ENCODE data around the gene CSF3. TPM values are rescaled to one million over a fixed set of nuclear protein-coding genes. Genes with fewer than 3 reads are reported as not detected.

CSF3 gene
- total RNA-seq, 4 donors from 2014 or later, result not detected

DNA sequence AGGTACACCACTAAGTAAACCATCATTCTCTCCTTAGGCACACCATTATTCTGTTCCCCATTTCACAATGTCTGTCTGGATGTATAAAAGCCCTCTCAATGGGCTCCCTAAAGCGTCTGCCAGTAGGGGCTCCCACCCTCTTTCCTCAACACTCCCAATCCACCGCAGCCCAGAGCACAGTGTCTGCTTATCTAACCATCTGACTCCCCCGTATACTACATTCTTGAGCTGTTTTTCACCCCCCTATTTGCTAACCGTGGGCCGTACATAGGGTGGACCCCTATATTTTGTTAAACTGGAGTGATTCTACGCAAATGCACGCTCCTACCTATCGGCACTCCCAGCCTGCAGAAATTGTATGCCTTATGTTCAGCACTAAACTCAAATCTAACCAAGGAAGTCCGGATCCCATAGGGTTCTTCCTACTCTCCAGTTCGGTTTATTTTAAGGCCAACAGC lies 35.3 kb upstream of the CSF3 start:
- H3K27ac ChIP-seq, result peak overlapping the region; percentile 76 to 95 (median 90)
- DNase-seq, result peak in 2 of 3 donors; percentile 55
- H3K4me3 ChIP-seq, result peak overlapping the region; percentile 66 to 95 (median 82)
- peaks cover 0 to 17% (median 6%) of the 10 kb centered on the region in 4 donors for H3K4me1 ChIP-seq
- H3K9me3 ChIP-seq, result no peaks in the 10 kb centered on the region
- no peak for TF ChIP-seq POLR2A (IDR thresholded peaks at IDR 0.05)
- TF ChIP-seq, protein P1, sequence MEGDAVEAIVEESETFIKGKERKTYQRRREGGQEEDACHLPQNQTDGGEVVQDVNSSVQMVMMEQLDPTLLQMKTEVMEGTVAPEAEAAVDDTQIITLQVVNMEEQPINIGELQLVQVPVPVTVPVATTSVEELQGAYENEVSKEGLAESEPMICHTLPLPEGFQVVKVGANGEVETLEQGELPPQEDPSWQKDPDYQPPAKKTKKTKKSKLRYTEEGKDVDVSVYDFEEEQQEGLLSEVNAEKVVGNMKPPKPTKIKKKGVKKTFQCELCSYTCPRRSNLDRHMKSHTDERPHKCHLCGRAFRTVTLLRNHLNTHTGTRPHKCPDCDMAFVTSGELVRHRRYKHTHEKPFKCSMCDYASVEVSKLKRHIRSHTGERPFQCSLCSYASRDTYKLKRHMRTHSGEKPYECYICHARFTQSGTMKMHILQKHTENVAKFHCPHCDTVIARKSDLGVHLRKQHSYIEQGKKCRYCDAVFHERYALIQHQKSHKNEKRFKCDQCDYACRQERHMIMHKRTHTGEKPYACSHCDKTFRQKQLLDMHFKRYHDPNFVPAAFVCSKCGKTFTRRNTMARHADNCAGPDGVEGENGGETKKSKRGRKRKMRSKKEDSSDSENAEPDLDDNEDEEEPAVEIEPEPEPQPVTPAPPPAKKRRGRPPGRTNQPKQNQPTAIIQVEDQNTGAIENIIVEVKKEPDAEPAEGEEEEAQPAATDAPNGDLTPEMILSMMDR (IDR thresholded peaks at IDR 0.05), result no peak
- peaks cover 0 to 10% (median 0%) of the 10 kb centered on the region in 3 donors for H3K36me3 ChIP-seq
- H3K27me3 ChIP-seq, result no peaks in the 10 kb centered on the region

DNA sequence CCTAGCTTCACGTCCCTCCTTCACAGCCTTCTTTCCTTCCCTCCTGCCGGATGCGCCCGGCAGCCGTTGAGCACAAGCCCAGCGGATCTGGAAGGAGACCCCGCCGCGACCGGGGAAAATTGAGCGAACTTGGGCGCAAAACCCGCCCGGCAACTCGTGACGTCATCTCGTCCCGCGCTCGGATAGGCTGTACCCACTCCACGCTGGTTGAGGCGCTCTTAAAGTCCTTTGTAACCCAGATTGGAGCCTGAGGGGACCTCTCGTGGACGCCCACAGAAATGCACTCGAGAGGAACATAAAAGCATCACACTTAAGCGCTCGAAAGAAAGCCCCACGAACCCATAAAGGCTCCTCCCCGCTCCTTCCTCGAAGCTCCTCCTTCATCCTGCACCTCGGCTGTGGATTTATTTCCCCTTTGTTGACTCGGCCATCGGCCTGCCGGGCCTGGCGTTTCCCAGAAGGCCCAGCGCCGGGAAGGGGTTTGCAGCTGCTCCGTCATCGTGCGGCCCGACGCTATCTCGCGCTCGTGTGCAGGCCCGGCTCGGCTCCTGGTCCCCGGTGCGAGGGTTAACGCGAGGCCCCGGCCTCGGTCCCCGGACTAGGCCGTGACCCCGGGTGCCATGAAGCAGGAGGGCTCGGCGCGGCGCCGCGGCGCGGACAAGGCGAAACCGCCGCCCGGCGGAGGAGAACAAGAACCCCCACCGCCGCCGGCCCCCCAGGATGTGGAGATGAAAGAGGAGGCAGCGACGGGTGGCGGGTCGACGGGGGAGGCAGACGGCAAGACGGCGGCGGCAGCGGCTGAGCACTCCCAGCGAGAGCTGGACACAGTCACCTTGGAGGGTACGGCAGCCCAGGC lies 34.7 kb upstream of the CSF3 start, which contains the start of gene PSMD3:
Gene PSMD3 (plus strand): TSS at position 457 of the 856 bp plus-strand sequence. CDS start 164 bp downstream, at position 621.
- Histone ChIP-seq H3K36me3 (peaks cover 0 to 16% (median 0%) of the 10 kb centered on the region in 3 donors), H3K9me3 (no peaks in the 10 kb centered on the region), H3K27ac (peak within 1 kb of the TSS; percentile 87 to 95 (median 92)), H3K4me3 (peak within 1 kb of the TSS; percentile 73 to 95 (median 88)), H3K4me1 (peaks cover 0 to 17% (median 6%) of the 10 kb centered on the region in 4 donors), H3K27me3 (no peaks in the 10 kb centered on the region)
- TF ChIP-seq, protein P1 (IDR thresholded peaks at IDR 0.05), result peak; percentile 73 to 98 (median 88)
- peak; percentile 82 to 90 for TF ChIP-seq POLR2A (IDR thresholded peaks at IDR 0.05)
- DNase-seq, result peak; percentile 98 to 100 (median 98)

DNA sequence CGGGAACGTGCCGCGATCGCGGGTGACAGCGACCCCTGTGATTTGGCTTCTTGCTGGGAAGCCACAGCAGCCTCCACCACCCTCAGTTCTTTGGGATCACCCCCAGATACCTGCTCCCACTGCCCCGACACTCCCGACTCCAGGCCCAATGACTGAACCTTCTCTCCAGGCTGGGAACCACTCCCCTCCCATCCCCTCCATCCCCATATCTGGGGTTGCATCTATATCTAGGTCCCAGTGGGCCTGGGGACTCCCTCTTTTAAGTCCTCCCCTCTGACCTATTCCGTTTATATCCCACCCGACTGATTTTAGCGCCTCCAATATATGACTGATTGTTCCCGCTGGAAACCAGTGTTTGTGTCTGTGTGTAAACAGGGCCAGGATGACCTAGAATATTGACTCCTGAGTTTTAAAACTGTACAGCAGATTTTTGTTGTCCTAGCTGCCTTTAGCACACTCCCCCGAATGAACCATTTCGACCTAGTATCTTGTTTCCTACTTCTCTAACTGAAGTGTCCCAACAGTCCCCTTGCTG lies 34.0 kb upstream of the CSF3 start:
- peak overlapping the region; percentile 73 to 95 (median 88) for H3K4me3 ChIP-seq
- no peak for DNase-seq
- H3K27me3 ChIP-seq, result no peaks in the 10 kb centered on the region
- no peaks in the 10 kb centered on the region for H3K9me3 ChIP-seq
- H3K36me3 ChIP-seq, result peaks cover 0 to 23% (median 0%) of the 10 kb centered on the region in 3 donors
- H3K4me1 ChIP-seq, result peaks cover 0 to 17% (median 6%) of the 10 kb centered on the region in 4 donors
- peak overlapping the region; percentile 87 to 95 (median 92) for H3K27ac ChIP-seq
- no peak for TF ChIP-seq POLR2A (IDR thresholded peaks at IDR 0.05)
- TF ChIP-seq, protein P1 (IDR thresholded peaks at IDR 0.05), result no peak

DNA sequence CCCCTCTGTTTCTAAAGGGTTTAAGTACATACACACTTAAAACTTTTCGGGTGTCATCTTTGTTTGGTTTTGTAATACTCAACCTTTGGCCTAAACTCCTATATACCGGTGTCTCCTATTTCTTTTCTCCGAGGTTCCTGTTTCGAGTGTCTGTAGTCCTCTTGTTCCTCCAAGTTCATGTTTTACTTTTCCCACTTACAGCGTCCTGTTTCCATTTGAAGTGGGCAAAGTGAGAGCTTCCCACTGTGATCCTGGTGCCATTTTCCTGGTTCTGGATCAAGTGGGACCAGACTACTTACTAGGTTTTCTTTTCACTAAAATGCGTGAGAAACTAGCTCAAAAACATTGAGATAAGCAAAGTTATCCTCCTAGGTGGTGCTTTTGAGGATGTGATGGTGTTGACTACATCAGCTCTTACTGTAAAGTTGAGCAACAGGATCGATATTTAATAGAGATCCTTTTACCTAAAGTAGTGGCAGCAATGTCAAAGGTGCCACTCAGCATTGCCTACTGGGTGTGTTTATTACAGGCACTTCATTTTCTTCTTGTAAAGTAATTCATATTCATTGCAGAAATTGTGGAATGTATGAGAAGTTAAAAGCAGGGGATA lies 33.4 kb upstream of the CSF3 start:
- TF ChIP-seq, protein P1 (IDR thresholded peaks at IDR 0.05), result no peak
- no peak for TF ChIP-seq POLR2A (IDR thresholded peaks at IDR 0.05)
- DNase-seq, result no peak

DNA sequence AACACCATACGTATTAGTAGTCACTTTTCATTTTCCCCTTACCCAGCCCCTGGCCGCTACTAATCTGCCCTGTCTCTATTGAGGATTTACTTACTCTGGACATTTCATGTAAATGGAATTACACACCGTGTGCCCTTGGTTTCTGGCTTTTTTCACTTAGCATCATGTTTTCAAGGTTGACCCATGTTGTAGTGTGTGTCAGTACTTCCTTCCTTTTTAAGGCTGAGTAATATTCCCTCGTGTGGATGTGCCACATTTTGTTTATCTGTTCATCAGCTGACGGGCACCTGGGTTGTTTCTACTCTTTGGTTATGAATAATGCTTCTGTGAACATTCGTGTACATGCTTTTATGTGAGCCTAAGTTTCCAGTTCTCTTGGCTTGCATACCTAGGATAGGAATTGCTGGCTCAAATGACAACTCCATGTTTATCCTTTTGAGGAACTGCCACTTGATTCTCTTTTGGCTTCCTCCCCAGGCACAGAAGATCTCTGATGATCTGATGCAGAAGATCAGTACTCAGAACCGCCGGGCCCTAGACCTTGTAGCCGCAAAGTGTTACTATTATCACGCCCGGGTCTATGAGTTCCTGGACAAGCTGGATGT lies 26.9 kb upstream of the CSF3 start:
- Histone ChIP-seq H3K27ac (no peak overlapping the region), H3K9me3 (no peaks in the 10 kb centered on the region), H3K27me3 (no peaks in the 10 kb centered on the region), H3K4me1 (no peaks in the 10 kb centered on the region), H3K4me3 (no peak overlapping the region), H3K36me3 (peaks cover 0 to 93% (median 0%) of the 10 kb centered on the region in 3 donors)
- DNase-seq, result no peak
- TF ChIP-seq POLR2A (IDR thresholded peaks at IDR 0.05), result no peak
- TF ChIP-seq, protein P1 (IDR thresholded peaks at IDR 0.05), result no peak

More for the DNA sequence above, 33.4 kb upstream of the CSF3 start:
- Histone ChIP-seq H3K36me3 (peaks cover 0 to 29% (median 0%) of the 10 kb centered on the region in 3 donors), H3K4me3 (peak overlapping the region; percentile 73 to 95 (median 88)), H3K27me3 (no peaks in the 10 kb centered on the region), H3K4me1 (peaks cover 0 to 17% (median 6%) of the 10 kb centered on the region in 4 donors), H3K9me3 (no peaks in the 10 kb centered on the region), H3K27ac (peak overlapping the region in 2 of 4 donors; percentile 91 to 95)
